Measurements from ENCODE around the gene REELD1.

The REELD1 gene

GRCh38 chr4:146267826-146268225 is 53.5 kb downstream of the REELD1 start:
- no peak overlapping the region for H3K4me3 ChIP-seq (ENCODE audit: low read length)
- H3K9me3 ChIP-seq (ENCODE audit: insufficient read depth, low read depth, low read length): no peaks in the 10 kb centered on the region
- no peak overlapping the region for H3K27ac ChIP-seq (ENCODE audit: low read depth, low read length)
- H3K9ac ChIP-seq (ENCODE audit: low read depth, low read length): no peak overlapping the region
- 96% methylated on average over 5 of the region's 5 CpGs for WGBS
- no peaks in the 10 kb centered on the region for H3K27me3 ChIP-seq (ENCODE audit: insufficient read depth, low read length)
- peaks cover 12% of the 10 kb centered on the region for H3K4me1 ChIP-seq (ENCODE audit: insufficient read depth, low read length)
- no peaks in the 10 kb centered on the region for H3K36me3 ChIP-seq (ENCODE audit: insufficient read depth, low read length)

GRCh38 chr4:146269228-146269653 is 54.9 kb downstream of the REELD1 start:
- Histone ChIP-seq H3K27ac (ENCODE audit: low read depth, low read length) (no peak overlapping the region), H3K9me3 (ENCODE audit: insufficient read depth, low read depth, low read length) (no peaks in the 10 kb centered on the region), H3K4me1 (ENCODE audit: insufficient read depth, low read length) (peaks cover 12% of the 10 kb centered on the region), H3K9ac (ENCODE audit: low read depth, low read length) (no peak overlapping the region), H3K27me3 (ENCODE audit: insufficient read depth, low read length) (no peaks in the 10 kb centered on the region), H3K36me3 (ENCODE audit: insufficient read depth, low read length) (no peaks in the 10 kb centered on the region), H3K4me3 (ENCODE audit: low read length) (no peak overlapping the region)
- WGBS: 90% methylated on average over 2 of the region's 2 CpGs

GRCh38 chr4:146271466-146271865 is 57.1 kb downstream of the REELD1 start:
- Histone ChIP-seq H3K27me3 (ENCODE audit: insufficient read depth, low read length) (no peaks in the 10 kb centered on the region), H3K4me3 (ENCODE audit: low read length) (no peak overlapping the region), H3K4me1 (ENCODE audit: insufficient read depth, low read length) (peaks cover 2% of the 10 kb centered on the region; the same call in 1 of the 2 replicates), H3K27ac (ENCODE audit: low read depth, low read length) (no peak overlapping the region), H3K9me3 (ENCODE audit: insufficient read depth, low read depth, low read length) (no peaks in the 10 kb centered on the region), H3K36me3 (ENCODE audit: insufficient read depth, low read length) (no peaks in the 10 kb centered on the region), H3K9ac (ENCODE audit: low read depth, low read length) (no peak overlapping the region)
- WGBS: 92% methylated on average over 3 of the region's 3 CpGs

- Histone ChIP-seq H3K27ac (ENCODE audit: low read depth, low read length) (no peak overlapping the region), H3K9ac (ENCODE audit: low read depth, low read length) (no peak overlapping the region), H3K9me3 (ENCODE audit: insufficient read depth, low read depth, low read length) (no peaks in the 10 kb centered on the region), H3K36me3 (ENCODE audit: insufficient read depth, low read length) (no peaks in the 10 kb centered on the region), H3K27me3 (ENCODE audit: insufficient read depth, low read length) (no peaks in the 10 kb centered on the region), H3K4me1 (ENCODE audit: insufficient read depth, low read length) (no peaks in the 10 kb centered on the region), H3K4me3 (ENCODE audit: low read length) (no peak overlapping the region)
- 95% methylated on average over 3 of the region's 5 CpGs for WGBS
These were observed 59.0 kb downstream of the REELD1 start for GRCh38 chr4:146273204-146273901.

GRCh38 chr4:146274774-146275173 is 60.4 kb downstream of the REELD1 start:
- H3K9me3 ChIP-seq (ENCODE audit: insufficient read depth, low read depth, low read length): no peaks in the 10 kb centered on the region
- H3K36me3 ChIP-seq (ENCODE audit: insufficient read depth, low read length): no peaks in the 10 kb centered on the region
- no peak overlapping the region for H3K9ac ChIP-seq (ENCODE audit: low read depth, low read length)
- H3K27me3 ChIP-seq (ENCODE audit: insufficient read depth, low read length): no peaks in the 10 kb centered on the region
- H3K4me3 ChIP-seq (ENCODE audit: low read length): no peak overlapping the region
- WGBS: 93% methylated on average over 1 of the region's 1 CpG
- no peak overlapping the region for H3K27ac ChIP-seq (ENCODE audit: low read depth, low read length)
- H3K4me1 ChIP-seq (ENCODE audit: insufficient read depth, low read length): no peaks in the 10 kb centered on the region

GRCh38 chr4:146275370-146275769 is 61.0 kb downstream of the REELD1 start:
- Histone ChIP-seq H3K27me3 (ENCODE audit: insufficient read depth, low read length) (no peaks in the 10 kb centered on the region), H3K27ac (ENCODE audit: low read depth, low read length) (no peak overlapping the region), H3K4me1 (ENCODE audit: insufficient read depth, low read length) (no peaks in the 10 kb centered on the region), H3K4me3 (ENCODE audit: low read length) (no peak overlapping the region), H3K9ac (ENCODE audit: low read depth, low read length) (no peak overlapping the region), H3K36me3 (ENCODE audit: insufficient read depth, low read length) (no peaks in the 10 kb centered on the region), H3K9me3 (ENCODE audit: insufficient read depth, low read depth, low read length) (no peaks in the 10 kb centered on the region)

GRCh38 chr4:146278986-146279385 is 64.6 kb downstream of the REELD1 start:
- H3K9me3 ChIP-seq (ENCODE audit: insufficient read depth, low read depth, low read length): no peaks in the 10 kb centered on the region
- H3K9ac ChIP-seq (ENCODE audit: low read depth, low read length): no peak overlapping the region
- no peak overlapping the region for H3K4me3 ChIP-seq (ENCODE audit: low read length)
- no peak overlapping the region for H3K27ac ChIP-seq (ENCODE audit: low read depth, low read length)
- no peaks in the 10 kb centered on the region for H3K4me1 ChIP-seq (ENCODE audit: insufficient read depth, low read length)
- H3K36me3 ChIP-seq (ENCODE audit: insufficient read depth, low read length): no peaks in the 10 kb centered on the region
- WGBS: 95% methylated on average over 1 of the region's 1 CpG
- H3K27me3 ChIP-seq (ENCODE audit: insufficient read depth, low read length): no peaks in the 10 kb centered on the region

Data from HUES64 (cell line).